Testis (tissue), 2 donors: ENCODE data around the gene GGA1.

Experiments used
- POLR2A ChIP-seq: fragments of 450-650 bp; IDR thresholded peaks from one replicate; pipeline ENCODE4 v1.6.1; 2017; ENCODE audit warnings: antibody characterized with exemption, mild to moderate bottlenecking, moderate library complexity
- TF ChIP-seq, protein P1 (sequence below), 3 experiments: fragments of 450-650 bp in 2 of 3; fragments of 200-600 bp in 1 of 3; sonication (generic) in 1 of 3; IDR thresholded peaks; one replicate each; pipeline ENCODE4 v1.5.1; 2016 to 2019; ENCODE audit warnings: antibody characterized with exemption in 3 of 3, mild to moderate bottlenecking in 2 of 3, moderate library complexity in 1 of 3

DNA sequence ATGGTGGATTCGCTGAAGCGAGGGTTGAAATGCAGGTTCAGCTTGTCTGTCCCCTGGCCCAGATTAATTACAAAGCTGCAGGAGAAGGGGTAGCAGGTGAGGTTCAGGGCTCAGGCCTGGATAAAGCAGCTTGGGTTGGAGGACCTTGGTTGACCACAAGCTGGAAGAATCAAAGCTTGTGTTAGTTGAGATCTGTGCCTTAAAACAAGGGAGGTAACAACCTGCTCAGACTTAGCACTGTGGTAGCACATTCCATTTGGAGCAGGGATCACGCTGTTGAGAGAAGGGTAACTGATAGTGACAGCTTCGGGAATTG lies 38.0 kb upstream of the GGA1 start:
- TF ChIP-seq, protein P1, sequence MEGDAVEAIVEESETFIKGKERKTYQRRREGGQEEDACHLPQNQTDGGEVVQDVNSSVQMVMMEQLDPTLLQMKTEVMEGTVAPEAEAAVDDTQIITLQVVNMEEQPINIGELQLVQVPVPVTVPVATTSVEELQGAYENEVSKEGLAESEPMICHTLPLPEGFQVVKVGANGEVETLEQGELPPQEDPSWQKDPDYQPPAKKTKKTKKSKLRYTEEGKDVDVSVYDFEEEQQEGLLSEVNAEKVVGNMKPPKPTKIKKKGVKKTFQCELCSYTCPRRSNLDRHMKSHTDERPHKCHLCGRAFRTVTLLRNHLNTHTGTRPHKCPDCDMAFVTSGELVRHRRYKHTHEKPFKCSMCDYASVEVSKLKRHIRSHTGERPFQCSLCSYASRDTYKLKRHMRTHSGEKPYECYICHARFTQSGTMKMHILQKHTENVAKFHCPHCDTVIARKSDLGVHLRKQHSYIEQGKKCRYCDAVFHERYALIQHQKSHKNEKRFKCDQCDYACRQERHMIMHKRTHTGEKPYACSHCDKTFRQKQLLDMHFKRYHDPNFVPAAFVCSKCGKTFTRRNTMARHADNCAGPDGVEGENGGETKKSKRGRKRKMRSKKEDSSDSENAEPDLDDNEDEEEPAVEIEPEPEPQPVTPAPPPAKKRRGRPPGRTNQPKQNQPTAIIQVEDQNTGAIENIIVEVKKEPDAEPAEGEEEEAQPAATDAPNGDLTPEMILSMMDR (IDR thresholded peaks at IDR 0.05), result no peak
- no peak for TF ChIP-seq POLR2A
